Measurements from ENCODE around the gene LETM1. TPM values are rescaled to one million over a fixed set of nuclear protein-coding genes. Genes with fewer than 3 reads are reported as not detected.
A peak's percentile ranks its signal among the peaks of the same experiment; 100 is the strongest.

LETM1 gene
- total RNA-seq, 1 experiment from 2014 or later, result 102 TPM

DNA sequence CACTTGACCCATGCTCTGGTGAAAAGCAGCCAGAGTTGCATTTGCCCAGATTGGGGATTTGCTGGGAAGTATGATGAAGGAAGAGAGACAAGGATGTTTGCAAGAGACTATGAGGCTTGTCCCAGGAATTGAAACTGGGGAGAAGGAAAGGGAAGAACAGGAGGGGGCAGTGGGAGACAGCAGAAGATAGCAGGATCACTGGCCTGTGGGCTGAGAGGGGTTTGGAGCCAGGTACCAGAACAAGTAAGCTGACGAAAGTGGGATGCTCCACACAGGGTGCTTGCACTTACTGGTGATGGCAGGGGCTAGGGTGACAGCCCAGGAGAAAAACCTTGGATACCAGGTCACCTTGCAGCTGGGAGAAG lies 3.4 kb upstream of the LETM1 start:
- Histone ChIP-seq H3K4me1 (ENCODE audit: insufficient read depth, low read length, poor library complexity, severe bottlenecking) (peaks cover 13% of the 10 kb centered on the region), H3K27me3 (replicated peaks; ENCODE audit: insufficient read depth, low read depth, low read length, poor library complexity) (no peaks in the 10 kb centered on the region), H3K9me3 (ENCODE audit: low read depth, low read length, poor library complexity, severe bottlenecking) (no peaks in the 10 kb centered on the region), H3K4me3 (ENCODE audit: low read depth, low read length, poor library complexity, severe bottlenecking) (no peak overlapping the region), H3K36me3 (ENCODE audit: insufficient read depth, low read length, poor library complexity, severe bottlenecking) (no peaks in the 10 kb centered on the region), H3K27ac (ENCODE audit: low read depth, low read length, poor library complexity, severe bottlenecking) (no peak overlapping the region)
- ChIA-PET CTCF (no interaction called here), POLR2A (ENCODE audit: low non-redundant PET) (no interaction called here)
- no TSS peak for BruUV-seq (replicated peaks)
- intact Hi-C loops (cut with micrococcal nuclease; ENCODE audit: unreplicated experiment), result no loop called here
- TF ChIP-seq, protein P1, sequence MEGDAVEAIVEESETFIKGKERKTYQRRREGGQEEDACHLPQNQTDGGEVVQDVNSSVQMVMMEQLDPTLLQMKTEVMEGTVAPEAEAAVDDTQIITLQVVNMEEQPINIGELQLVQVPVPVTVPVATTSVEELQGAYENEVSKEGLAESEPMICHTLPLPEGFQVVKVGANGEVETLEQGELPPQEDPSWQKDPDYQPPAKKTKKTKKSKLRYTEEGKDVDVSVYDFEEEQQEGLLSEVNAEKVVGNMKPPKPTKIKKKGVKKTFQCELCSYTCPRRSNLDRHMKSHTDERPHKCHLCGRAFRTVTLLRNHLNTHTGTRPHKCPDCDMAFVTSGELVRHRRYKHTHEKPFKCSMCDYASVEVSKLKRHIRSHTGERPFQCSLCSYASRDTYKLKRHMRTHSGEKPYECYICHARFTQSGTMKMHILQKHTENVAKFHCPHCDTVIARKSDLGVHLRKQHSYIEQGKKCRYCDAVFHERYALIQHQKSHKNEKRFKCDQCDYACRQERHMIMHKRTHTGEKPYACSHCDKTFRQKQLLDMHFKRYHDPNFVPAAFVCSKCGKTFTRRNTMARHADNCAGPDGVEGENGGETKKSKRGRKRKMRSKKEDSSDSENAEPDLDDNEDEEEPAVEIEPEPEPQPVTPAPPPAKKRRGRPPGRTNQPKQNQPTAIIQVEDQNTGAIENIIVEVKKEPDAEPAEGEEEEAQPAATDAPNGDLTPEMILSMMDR (conservative IDR thresholded peaks at IDR 0.05; ENCODE audit: low read depth, low read length), result no peak
- TF ChIP-seq EZH2 (IDR thresholded peaks at IDR 0.05; ENCODE audit: borderline replicate concordance, low read depth, low read length, poor library complexity, severe bottlenecking), result no peak
- no peak for DNase-seq (ENCODE audit: low spot score)

DNA sequence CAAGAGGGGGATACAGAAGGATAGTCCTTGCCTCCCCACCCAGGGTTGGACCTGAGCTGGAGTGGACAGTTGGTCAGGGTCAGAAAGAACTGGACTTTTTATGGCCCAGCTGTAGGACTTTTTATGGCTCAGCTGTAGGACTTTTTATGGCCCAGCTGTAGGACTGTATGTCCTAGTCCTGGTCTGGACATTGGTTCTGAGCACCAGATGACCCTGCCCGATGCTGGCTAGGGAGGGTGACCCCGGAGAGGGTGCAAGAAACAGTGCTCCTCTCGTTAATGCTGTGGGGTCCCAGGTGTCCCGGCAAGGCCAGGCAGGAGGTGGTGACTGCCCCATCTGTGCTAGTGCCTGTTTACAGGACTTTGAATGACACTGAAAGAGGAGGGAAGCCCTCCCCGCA lies 2.0 kb upstream of the LETM1 start:
- no TSS peak for BruUV-seq (replicated peaks)
- Histone ChIP-seq H3K4me1 (ENCODE audit: insufficient read depth, low read length, poor library complexity, severe bottlenecking) (peaks cover 13% of the 10 kb centered on the region), H3K4me3 (ENCODE audit: low read depth, low read length, poor library complexity, severe bottlenecking) (no peak overlapping the region), H3K9me3 (ENCODE audit: low read depth, low read length, poor library complexity, severe bottlenecking) (no peaks in the 10 kb centered on the region), H3K36me3 (ENCODE audit: insufficient read depth, low read length, poor library complexity, severe bottlenecking) (no peaks in the 10 kb centered on the region), H3K27me3 (replicated peaks; ENCODE audit: insufficient read depth, low read depth, low read length, poor library complexity) (no peaks in the 10 kb centered on the region), H3K27ac (ENCODE audit: low read depth, low read length, poor library complexity, severe bottlenecking) (peak overlapping the region; percentile 37)
- no peak for TF ChIP-seq EZH2 (IDR thresholded peaks at IDR 0.05; ENCODE audit: borderline replicate concordance, low read depth, low read length, poor library complexity, severe bottlenecking)
- TF ChIP-seq, protein P1 (conservative IDR thresholded peaks at IDR 0.05; ENCODE audit: low read depth, low read length), result no peak
- DNase-seq (ENCODE audit: low spot score), result no peak
- intact Hi-C loops (cut with micrococcal nuclease; ENCODE audit: unreplicated experiment), result no loop called here
- ChIA-PET POLR2A (ENCODE audit: low non-redundant PET) (no interaction called here), CTCF (no interaction called here)

DNA sequence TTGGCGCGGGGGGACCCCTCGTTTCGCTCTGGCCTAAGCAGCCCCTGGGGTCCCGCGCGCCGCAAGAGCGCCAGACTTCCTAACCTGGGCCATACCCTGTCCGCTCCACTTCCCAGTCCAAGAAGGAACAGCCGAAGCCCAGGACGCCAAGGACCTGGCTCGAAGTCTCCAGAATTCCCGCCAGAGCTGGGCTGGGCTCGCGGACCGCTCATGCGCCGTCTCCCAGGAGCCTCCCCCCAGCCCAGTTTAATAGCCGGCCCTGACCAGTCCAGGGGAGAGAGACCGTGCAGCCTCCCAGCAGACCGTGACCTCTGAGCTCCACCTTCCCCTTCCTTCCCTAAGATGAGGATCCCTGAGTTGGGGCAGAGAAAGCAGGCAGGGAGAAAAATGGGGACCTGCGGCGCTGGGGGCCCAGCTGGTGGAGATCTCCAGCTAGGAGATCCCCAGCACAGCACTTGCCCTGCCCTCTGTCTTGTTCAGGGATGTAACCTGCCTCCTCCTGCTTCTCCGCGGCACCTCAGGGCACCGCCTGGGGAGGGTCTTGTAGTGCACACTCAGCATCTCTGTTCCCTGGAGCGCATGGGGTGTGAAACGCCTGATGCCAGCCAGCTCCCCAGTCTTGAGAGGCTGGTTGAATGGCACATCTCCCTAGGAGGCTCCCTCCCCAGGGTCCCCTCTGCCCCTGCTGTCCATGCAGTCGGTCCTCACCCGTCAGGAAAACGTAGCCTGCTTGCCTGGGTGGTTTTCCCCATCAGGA lies 1.2 kb upstream of the LETM1 start:
- peak overlapping the region; percentile 90 for H3K4me3 ChIP-seq (ENCODE audit: low read depth, low read length, poor library complexity, severe bottlenecking)
- DNase-seq (ENCODE audit: low spot score), result no peak
- peaks cover 6% of the 10 kb centered on the region for H3K36me3 ChIP-seq (ENCODE audit: insufficient read depth, low read length, poor library complexity, severe bottlenecking)
- TF ChIP-seq, protein P1 (conservative IDR thresholded peaks at IDR 0.05; ENCODE audit: low read depth, low read length), result no peak
- TF ChIP-seq EZH2 (IDR thresholded peaks at IDR 0.05; ENCODE audit: borderline replicate concordance, low read depth, low read length, poor library complexity, severe bottlenecking), result no peak
- peaks cover 13% of the 10 kb centered on the region for H3K4me1 ChIP-seq (ENCODE audit: insufficient read depth, low read length, poor library complexity, severe bottlenecking)
- intact Hi-C loops (cut with micrococcal nuclease; ENCODE audit: unreplicated experiment), result no loop called here
- H3K27ac ChIP-seq (ENCODE audit: low read depth, low read length, poor library complexity, severe bottlenecking), result peak overlapping the region; percentile 88
- no peaks in the 10 kb centered on the region for H3K27me3 ChIP-seq (replicated peaks; ENCODE audit: insufficient read depth, low read depth, low read length, poor library complexity)
- POLR2A ChIA-PET (ENCODE audit: low non-redundant PET), result no interaction called here
- CTCF ChIA-PET, result no interaction called here
- BruUV-seq (replicated peaks), result no TSS peak
- H3K9me3 ChIP-seq (ENCODE audit: low read depth, low read length, poor library complexity, severe bottlenecking), result no peaks in the 10 kb centered on the region

All from A673 (cell line).